HCT116 (cell line): ENCODE data around the gene SLC24A3. TPM values are rescaled to one million over a fixed set of nuclear protein-coding genes. Genes with fewer than 3 reads are reported as not detected.

ENCODE experiments used
- ATAC-seq: fragments of 200-7000 bp; cut with Tn5 transposase; 2 replicates; pipeline ENCODE4 v1.9.1; 2020; ENCODE audit warnings: mild to moderate bottlenecking, moderate library complexity
- BruUV-seq: library from RNA; stranded (reverse); fragments of 400-500 nt; replicated peaks from 2 replicates; lab custom pipeline; 2021; lab: Mats Ljungman, UMichigan
- CTCF ChIA-PET: fragments of 300-600 bp; sonication (Branson Sonifier 250); formaldehyde crosslinking; loops from one replicate; lab custom pipeline; 2021; ENCODE audit warnings: antibody characterized with exemption; lab: Charles Lee
- POLR2A ChIA-PET: fragments of 300-600, 350-600 bp; sonication (Branson Sonifier 250); formaldehyde crosslinking; loops from one replicate; lab custom pipeline; 2021; ENCODE audit warnings: antibody characterized with exemption; lab: Charles Lee
- RAD21 ChIA-PET, 2 experiments: fragments of 300-600 bp; sonication (Branson Sonifier 250); formaldehyde crosslinking; loops; one replicate each; lab custom pipeline; 2023; ENCODE audit warnings: low total read pairs in 2 of 2; ENCODE audit not compliant: uncharacterized antibody in 2 of 2, unreplicated experiment in 2 of 2, low non-redundant PET in 1 of 2; lab: Charles Lee
- DNase-seq: peaks from one replicate; pipeline ENCODE4 v3.0.0-alpha.2; 2010; ENCODE audit warnings: low read depth, low spot score
- H2AFZ ChIP-seq: fragments of 200-600 bp; shearing (Covaris generic), sonication (generic); 2 replicates; pipeline ENCODE4 v1.6.1; 2017; ENCODE audit warnings: low read depth, mixed run types, mixed read lengths, antibody characterized with exemption, low read length; ENCODE audit not compliant: poor library complexity, severe bottlenecking
- H3K27ac ChIP-seq: 2 replicates; pipeline ENCODE4 v1.5.1; 2012; ENCODE audit warnings: low read depth, low read length
- H3K27me3 ChIP-seq: fragments of 200-600 bp; sonication (generic); 2 replicates; pipeline ENCODE4 v1.6.1; 2016; ENCODE audit warnings: mixed run types, low read length, mixed read lengths; ENCODE audit not compliant: insufficient read depth
- H3K36me3 ChIP-seq, 2 experiments: fragments of 200-500 bp in 1 of 2; fragments of 200-600 bp in 1 of 2; sonication (Bioruptor generic) in 1 of 2; sonication (generic) in 1 of 2; 2 replicates each; pipeline versions ENCODE4 v1.5.1 to v1.6.1; 2014 to 2016; ENCODE audit warnings: low read length in 2 of 2, inconsistent platforms in 1 of 2, mixed read lengths in 1 of 2, mixed run types in 1 of 2; ENCODE audit not compliant: insufficient read depth in 2 of 2, control insufficient read depth in 1 of 2
- H3K4me1 ChIP-seq, 2 experiments: fragments of 200-600 bp in 1 of 2; sonication (generic) in 1 of 2; 2 replicates each; pipeline versions ENCODE4 v1.5.1 to v1.6.1; 2012 to 2017; ENCODE audit warnings: low read length in 2 of 2, inconsistent platforms in 1 of 2, mild to moderate bottlenecking in 1 of 2, mixed read lengths in 1 of 2, mixed run types in 1 of 2, moderate library complexity in 1 of 2; ENCODE audit not compliant: insufficient read depth in 2 of 2, control insufficient read depth in 1 of 2
- H3K4me2 ChIP-seq: fragments of 200-600 bp; sonication (generic); 2 replicates; pipeline ENCODE4 v1.6.1; 2017; ENCODE audit warnings: mixed run types, low read length, mixed read lengths
- H3K4me3 ChIP-seq, 2 experiments: fragments of 200-600 bp in 1 of 2; sonication (generic) in 1 of 2; replicated peaks in 1 of 2; 2 replicates each; pipeline ENCODE4 v1.5.1; 2011 to 2016; ENCODE audit warnings: low read length in 2 of 2, control low read depth in 1 of 2, low read depth in 1 of 2, mild to moderate bottlenecking in 1 of 2, mixed read lengths in 1 of 2, mixed run types in 1 of 2
- H3K79me2 ChIP-seq: fragments of 200-600 bp; sonication (generic); 2 replicates; pipeline ENCODE4 v1.6.1; 2017; ENCODE audit warnings: mild to moderate bottlenecking, mixed run types, low read length, moderate library complexity, mixed read lengths; ENCODE audit not compliant: insufficient read depth
- H3K9ac ChIP-seq: fragments of 200-600 bp; sonication (generic); 2 replicates; pipeline ENCODE4 v1.6.1; 2016; ENCODE audit warnings: low read length, mixed read lengths
- H3K9me2 ChIP-seq: fragments of 200-600 bp; sonication (generic), shearing (Covaris generic); 2 replicates; pipeline ENCODE4 v1.6.1; 2017; ENCODE audit warnings: mixed run types, mild to moderate bottlenecking, moderate library complexity; ENCODE audit not compliant: insufficient read depth
- H3K9me3 ChIP-seq, 2 experiments: fragments of 200-500 bp in 1 of 2; fragments of 200-600 bp in 1 of 2; sonication (Bioruptor generic) in 1 of 2; sonication (generic) in 1 of 2; 2 replicates each; pipeline ENCODE4 v1.6.1; 2014 to 2017; ENCODE audit warnings: low read length in 2 of 2, mixed read lengths in 2 of 2, inconsistent platforms in 1 of 2, low read depth in 1 of 2, mild to moderate bottlenecking in 1 of 2, mixed run types in 1 of 2, moderate library complexity in 1 of 2; ENCODE audit not compliant: control insufficient read depth in 1 of 2, insufficient read depth in 1 of 2
- H4K20me1 ChIP-seq: fragments of 200-600 bp; sonication (generic), shearing (Covaris generic); 2 replicates; pipeline ENCODE4 v1.6.1; 2017; ENCODE audit warnings: mixed run types, mild to moderate bottlenecking, moderate library complexity; ENCODE audit not compliant: insufficient read depth
- CBX3 ChIP-seq: IDR thresholded peaks from 2 replicates; pipeline ENCODE4 v1.6.1; 2012; ENCODE audit warnings: low read depth
- CEBPB ChIP-seq: IDR thresholded peaks from 2 replicates; pipeline ENCODE4 v1.6.1; 2012; ENCODE audit warnings: low read depth
- EZH2 ChIP-seq: fragments of 200-600 bp; sonication (generic); IDR thresholded peaks from 2 replicates; pipeline ENCODE4 v1.6.1; 2017; ENCODE audit warnings: antibody characterized with exemption, mixed run types
- FOSL1 ChIP-seq: IDR thresholded peaks from 2 replicates; pipeline ENCODE4 v1.6.1; 2012; ENCODE audit warnings: low read depth
- JUND ChIP-seq: IDR thresholded peaks from 2 replicates; pipeline ENCODE4 v1.6.1; 2012
- POLR2A ChIP-seq: IDR thresholded peaks from 2 replicates; pipeline ENCODE4 v1.7.0; 2011; ENCODE audit warnings: borderline replicate concordance; ENCODE audit not compliant: insufficient read depth, insufficient read length; ENCODE audit errors: extremely low read depth
- POLR2AphosphoS5 ChIP-seq: IDR thresholded peaks from 2 replicates; pipeline ENCODE4 v1.6.1; 2011; ENCODE audit warnings: mild to moderate bottlenecking, low read depth, low read length, moderate library complexity
- RAD21 ChIP-seq: IDR thresholded peaks from 2 replicates; pipeline ENCODE4 v1.6.1; 2012; ENCODE audit warnings: low read depth, mild to moderate bottlenecking
- SIN3A ChIP-seq: IDR thresholded peaks from 2 replicates; pipeline ENCODE4 v1.6.1; 2012; ENCODE audit warnings: low read depth
- SP1 ChIP-seq: IDR thresholded peaks from 2 replicates; pipeline ENCODE4 v1.6.1; 2012; ENCODE audit warnings: low read depth
- SRF ChIP-seq: IDR thresholded peaks from 2 replicates; pipeline ENCODE4 v1.6.1; 2012; ENCODE audit warnings: low read depth
- TCF7L2 ChIP-seq: IDR thresholded peaks from 2 replicates; pipeline ENCODE4 v1.7.0; 2011; ENCODE audit warnings: borderline replicate concordance, inconsistent platforms; ENCODE audit not compliant: insufficient read depth, insufficient read length; ENCODE audit errors: extremely low read depth
- YY1 ChIP-seq: IDR thresholded peaks from 2 replicates; pipeline ENCODE4 v1.6.1; 2011; ENCODE audit warnings: low read length, low read depth, moderate library complexity, mild to moderate bottlenecking; ENCODE audit not compliant: insufficient replicate concordance; ENCODE audit errors: extremely low read depth
- ZFX ChIP-seq: fragments of 450-650 bp; IDR thresholded peaks from 2 replicates; pipeline ENCODE4 v1.6.1; 2017
- ZNF274 ChIP-seq: fragments of 200-500 bp; sonication (Bioruptor generic); IDR thresholded peaks from 2 replicates; pipeline ENCODE4 v1.6.1; 2014; ENCODE audit warnings: mild to moderate bottlenecking, low read depth, low read length, inconsistent platforms
- intact Hi-C: fragments of 100-400 bp; cut with micrococcal nuclease; formaldehyde crosslinking; loops from 2 replicates; pipeline ENCODE4 v1.10.0; 2022
- total RNA-seq: library from RNA; stranded (reverse); gene quantifications from one replicate; pipeline ENCODE4 v1.2.1, GENCODE V29; 2021; ENCODE audit not compliant: unreplicated experiment
- TF ChIP-seq, protein P1 (sequence below): IDR thresholded peaks from 2 replicates; pipeline ENCODE4 v1.6.1; 2012
- TF ChIP-seq, protein P2 (sequence below): IDR thresholded peaks from 2 replicates; pipeline ENCODE4 v1.6.1; 2011; ENCODE audit warnings: mild to moderate bottlenecking, low read length, moderate library complexity; ENCODE audit not compliant: insufficient replicate concordance; ENCODE audit errors: extremely low read depth
- TF ChIP-seq, protein P3 (sequence below): IDR thresholded peaks from 2 replicates; pipeline ENCODE4 v1.6.1; 2012
- TF ChIP-seq, protein P4 (sequence below): IDR thresholded peaks from 2 replicates; pipeline ENCODE4 v1.6.1; 2012; ENCODE audit warnings: low read depth
- TF ChIP-seq, protein P5 (sequence below), 3 experiments: fragments of 200-600 bp in 1 of 3; sonication (generic) in 1 of 3; IDR thresholded peaks in 2 of 3; conservative IDR thresholded peaks in 1 of 3; 2 replicates each; pipeline ENCODE4 v1.5.1; 2012 to 2017; ENCODE audit warnings: low read depth in 2 of 3, low read length in 2 of 3, antibody characterized with exemption in 1 of 3, borderline replicate concordance in 1 of 3, control low read depth in 1 of 3, mild to moderate bottlenecking in 1 of 3, mixed read lengths in 1 of 3, mixed run types in 1 of 3, moderate library complexity in 1 of 3; ENCODE audit not compliant: insufficient read depth in 1 of 3

SLC24A3 gene
- total RNA-seq, 1 experiment from 2014 or later = not detected

DNA sequence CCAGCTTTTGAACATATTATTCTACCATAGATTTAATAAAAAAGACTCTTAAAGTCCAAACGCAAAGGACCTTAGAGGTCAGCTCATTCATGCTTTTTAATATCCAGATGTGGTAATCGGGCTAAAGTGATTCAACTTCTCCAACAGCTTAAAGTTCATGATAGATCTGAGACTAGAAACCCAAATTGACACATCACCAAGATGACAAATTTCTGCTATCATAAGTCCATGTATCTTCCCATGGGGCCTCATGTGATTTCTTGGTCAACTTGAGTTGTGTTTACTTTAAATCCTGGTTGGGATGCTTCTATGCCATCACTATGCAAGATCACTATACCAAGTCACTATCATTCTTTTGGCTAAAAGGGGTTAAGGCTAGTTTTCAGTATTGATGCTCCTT lies 56.0 kb downstream of the SLC24A3 start:
- no peaks in the 10 kb centered on the region for H3K79me2 ChIP-seq
- ATAC-seq = no peak
- TF ChIP-seq ZNF274 (no peak), YY1 (no peak), TCF7L2 (no peak), ZFX (no peak), EZH2 (no peak), FOSL1 (no peak), CEBPB (no peak), SRF (no peak), POLR2A (no peak), RAD21 (no peak), POLR2AphosphoS5 (no peak), SP1 (no peak), SIN3A (no peak), JUND (no peak), CBX3 (no peak)
- TF ChIP-seq, protein P1, sequence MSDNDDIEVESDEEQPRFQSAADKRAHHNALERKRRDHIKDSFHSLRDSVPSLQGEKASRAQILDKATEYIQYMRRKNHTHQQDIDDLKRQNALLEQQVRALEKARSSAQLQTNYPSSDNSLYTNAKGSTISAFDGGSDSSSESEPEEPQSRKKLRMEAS = no peak
- TF ChIP-seq, protein P2, sequence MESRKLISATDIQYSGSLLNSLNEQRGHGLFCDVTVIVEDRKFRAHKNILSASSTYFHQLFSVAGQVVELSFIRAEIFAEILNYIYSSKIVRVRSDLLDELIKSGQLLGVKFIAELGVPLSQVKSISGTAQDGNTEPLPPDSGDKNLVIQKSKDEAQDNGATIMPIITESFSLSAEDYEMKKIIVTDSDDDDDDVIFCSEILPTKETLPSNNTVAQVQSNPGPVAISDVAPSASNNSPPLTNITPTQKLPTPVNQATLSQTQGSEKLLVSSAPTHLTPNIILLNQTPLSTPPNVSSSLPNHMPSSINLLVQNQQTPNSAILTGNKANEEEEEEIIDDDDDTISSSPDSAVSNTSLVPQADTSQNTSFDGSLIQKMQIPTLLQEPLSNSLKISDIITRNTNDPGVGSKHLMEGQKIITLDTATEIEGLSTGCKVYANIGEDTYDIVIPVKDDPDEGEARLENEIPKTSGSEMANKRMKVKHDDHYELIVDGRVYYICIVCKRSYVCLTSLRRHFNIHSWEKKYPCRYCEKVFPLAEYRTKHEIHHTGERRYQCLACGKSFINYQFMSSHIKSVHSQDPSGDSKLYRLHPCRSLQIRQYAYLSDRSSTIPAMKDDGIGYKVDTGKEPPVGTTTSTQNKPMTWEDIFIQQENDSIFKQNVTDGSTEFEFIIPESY = no peak
- TF ChIP-seq, protein P3, sequence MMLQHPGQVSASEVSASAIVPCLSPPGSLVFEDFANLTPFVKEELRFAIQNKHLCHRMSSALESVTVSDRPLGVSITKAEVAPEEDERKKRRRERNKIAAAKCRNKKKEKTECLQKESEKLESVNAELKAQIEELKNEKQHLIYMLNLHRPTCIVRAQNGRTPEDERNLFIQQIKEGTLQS = no peak
- TF ChIP-seq, protein P4, sequence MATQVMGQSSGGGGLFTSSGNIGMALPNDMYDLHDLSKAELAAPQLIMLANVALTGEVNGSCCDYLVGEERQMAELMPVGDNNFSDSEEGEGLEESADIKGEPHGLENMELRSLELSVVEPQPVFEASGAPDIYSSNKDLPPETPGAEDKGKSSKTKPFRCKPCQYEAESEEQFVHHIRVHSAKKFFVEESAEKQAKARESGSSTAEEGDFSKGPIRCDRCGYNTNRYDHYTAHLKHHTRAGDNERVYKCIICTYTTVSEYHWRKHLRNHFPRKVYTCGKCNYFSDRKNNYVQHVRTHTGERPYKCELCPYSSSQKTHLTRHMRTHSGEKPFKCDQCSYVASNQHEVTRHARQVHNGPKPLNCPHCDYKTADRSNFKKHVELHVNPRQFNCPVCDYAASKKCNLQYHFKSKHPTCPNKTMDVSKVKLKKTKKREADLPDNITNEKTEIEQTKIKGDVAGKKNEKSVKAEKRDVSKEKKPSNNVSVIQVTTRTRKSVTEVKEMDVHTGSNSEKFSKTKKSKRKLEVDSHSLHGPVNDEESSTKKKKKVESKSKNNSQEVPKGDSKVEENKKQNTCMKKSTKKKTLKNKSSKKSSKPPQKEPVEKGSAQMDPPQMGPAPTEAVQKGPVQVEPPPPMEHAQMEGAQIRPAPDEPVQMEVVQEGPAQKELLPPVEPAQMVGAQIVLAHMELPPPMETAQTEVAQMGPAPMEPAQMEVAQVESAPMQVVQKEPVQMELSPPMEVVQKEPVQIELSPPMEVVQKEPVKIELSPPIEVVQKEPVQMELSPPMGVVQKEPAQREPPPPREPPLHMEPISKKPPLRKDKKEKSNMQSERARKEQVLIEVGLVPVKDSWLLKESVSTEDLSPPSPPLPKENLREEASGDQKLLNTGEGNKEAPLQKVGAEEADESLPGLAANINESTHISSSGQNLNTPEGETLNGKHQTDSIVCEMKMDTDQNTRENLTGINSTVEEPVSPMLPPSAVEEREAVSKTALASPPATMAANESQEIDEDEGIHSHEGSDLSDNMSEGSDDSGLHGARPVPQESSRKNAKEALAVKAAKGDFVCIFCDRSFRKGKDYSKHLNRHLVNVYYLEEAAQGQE = no peak
- TF ChIP-seq, protein P5, sequence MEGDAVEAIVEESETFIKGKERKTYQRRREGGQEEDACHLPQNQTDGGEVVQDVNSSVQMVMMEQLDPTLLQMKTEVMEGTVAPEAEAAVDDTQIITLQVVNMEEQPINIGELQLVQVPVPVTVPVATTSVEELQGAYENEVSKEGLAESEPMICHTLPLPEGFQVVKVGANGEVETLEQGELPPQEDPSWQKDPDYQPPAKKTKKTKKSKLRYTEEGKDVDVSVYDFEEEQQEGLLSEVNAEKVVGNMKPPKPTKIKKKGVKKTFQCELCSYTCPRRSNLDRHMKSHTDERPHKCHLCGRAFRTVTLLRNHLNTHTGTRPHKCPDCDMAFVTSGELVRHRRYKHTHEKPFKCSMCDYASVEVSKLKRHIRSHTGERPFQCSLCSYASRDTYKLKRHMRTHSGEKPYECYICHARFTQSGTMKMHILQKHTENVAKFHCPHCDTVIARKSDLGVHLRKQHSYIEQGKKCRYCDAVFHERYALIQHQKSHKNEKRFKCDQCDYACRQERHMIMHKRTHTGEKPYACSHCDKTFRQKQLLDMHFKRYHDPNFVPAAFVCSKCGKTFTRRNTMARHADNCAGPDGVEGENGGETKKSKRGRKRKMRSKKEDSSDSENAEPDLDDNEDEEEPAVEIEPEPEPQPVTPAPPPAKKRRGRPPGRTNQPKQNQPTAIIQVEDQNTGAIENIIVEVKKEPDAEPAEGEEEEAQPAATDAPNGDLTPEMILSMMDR (IDR thresholded peaks at IDR 0.05 in 2 of 3, conservative IDR thresholded peaks at IDR 0.05 in 1 of 3; ENCODE audit: borderline replicate concordance in 1 of 3, insufficient read depth in 1 of 3, low read depth in 2 of 3, low read length in 2 of 3) = no peak
- no peaks in the 10 kb centered on the region for H3K4me1 ChIP-seq
- no peak overlapping the region for H3K4me3 ChIP-seq
- no peak overlapping the region for H2AFZ ChIP-seq
- no peaks in the 10 kb centered on the region for H3K36me3 ChIP-seq
- ChIA-PET RAD21 (no interaction called here), POLR2A (no interaction called here), CTCF (no interaction called here)
- no peak for DNase-seq
- H4K20me1 ChIP-seq = no peaks in the 10 kb centered on the region
- H3K9me2 ChIP-seq = no peaks in the 10 kb centered on the region
- H3K27me3 ChIP-seq = no peaks in the 10 kb centered on the region
- H3K27ac ChIP-seq = no peak overlapping the region
- no peak overlapping the region for H3K4me2 ChIP-seq
- intact Hi-C loops = no loop called here
- peaks cover 0 to 5% of the 10 kb centered on the region in 2 experiments; a peak in 2 of 4 replicates for H3K9me3 ChIP-seq
- no peak overlapping the region for H3K9ac ChIP-seq
- no TSS peak for BruUV-seq
